CD8-positive, alpha-beta memory T cell (primary cell): ENCODE measurements around the gene RASSF3. TPM values are rescaled to one million over a fixed set of nuclear protein-coding genes. Genes with fewer than 3 reads are reported as not detected.

ENCODE experiments used
- CTCF ChIA-PET: fragments of 350-600 bp; sonication (Branson Sonifier 250); formaldehyde crosslinking; loops from one replicate; lab custom pipeline; 2021; ENCODE audit warnings: antibody characterized with exemption; lab: Charles Lee
- POLR2A ChIA-PET: fragments of 350-600 bp; sonication (Branson Sonifier 250); formaldehyde crosslinking; loops from one replicate; lab custom pipeline; 2021; ENCODE audit warnings: antibody characterized with exemption; lab: Charles Lee
- DNase-seq, 5 donors: peaks; one replicate each; pipeline versions ENCODE4 v3.0.0 to v3.0.0-alpha.2; 2020 to 2022; ENCODE audit warnings: mixed read lengths in 1 of 5
- H3K27ac ChIP-seq: one replicate; pipeline ENCODE4 v1.7.0; 2013; ENCODE audit warnings: low read depth, mild to moderate bottlenecking, low read length, moderate library complexity
- H3K27me3 ChIP-seq: 2 replicates; pipeline ENCODE4 v1.7.0; 2013; ENCODE audit warnings: low read length, mild to moderate bottlenecking; ENCODE audit not compliant: insufficient read depth, poor library complexity, severe bottlenecking
- H3K36me3 ChIP-seq: 2 replicates; pipeline ENCODE4 v1.7.0; 2013; ENCODE audit warnings: mild to moderate bottlenecking, low read length, moderate library complexity; ENCODE audit not compliant: insufficient read depth
- H3K4me1 ChIP-seq: 2 replicates; pipeline ENCODE4 v1.7.0; 2013; ENCODE audit warnings: mild to moderate bottlenecking, low read length, moderate library complexity; ENCODE audit not compliant: insufficient read depth
- H3K4me3 ChIP-seq: 2 replicates; pipeline ENCODE4 v1.7.0; 2013; ENCODE audit warnings: mild to moderate bottlenecking, low read length
- H3K9me3 ChIP-seq: 2 replicates; pipeline ENCODE4 v1.7.0; 2013; ENCODE audit warnings: mild to moderate bottlenecking, low read length
- H3K27ac Mint-ChIP-seq, 8 donors: one replicate each; pipeline ENCODE4 v1.8.0; 2020 to 2021; ENCODE audit warnings: mixed read lengths in 8 of 8, mild to moderate bottlenecking in 6 of 8, inconsistent platforms in 3 of 8, moderate library complexity in 3 of 8
- H3K27me3 Mint-ChIP-seq, 2 donors: one replicate each; pipeline ENCODE4 v1.8.0; 2020 to 2021; ENCODE audit warnings: mixed read lengths in 2 of 2, mild to moderate bottlenecking in 1 of 2, moderate library complexity in 1 of 2
- H3K36me3 Mint-ChIP-seq, 3 donors: one replicate each; pipeline ENCODE4 v1.8.0; 2020 to 2021; ENCODE audit warnings: mixed read lengths in 3 of 3, inconsistent platforms in 1 of 3, mild to moderate bottlenecking in 1 of 3
- H3K4me1 Mint-ChIP-seq, 3 donors: one replicate each; pipeline ENCODE4 v1.8.0; 2020 to 2021; ENCODE audit warnings: mixed read lengths in 3 of 3, inconsistent platforms in 1 of 3, mild to moderate bottlenecking in 1 of 3
- H3K4me3 Mint-ChIP-seq, 7 donors: one replicate each; pipeline ENCODE4 v1.8.0; 2020 to 2021; ENCODE audit warnings: mixed read lengths in 7 of 7, mild to moderate bottlenecking in 6 of 7, moderate library complexity in 4 of 7, inconsistent platforms in 2 of 7
- H3K9me3 Mint-ChIP-seq, 5 donors: one replicate each; pipeline ENCODE4 v1.8.0; 2020 to 2022; ENCODE audit warnings: mixed read lengths in 5 of 5, mild to moderate bottlenecking in 3 of 5, moderate library complexity in 2 of 5, inconsistent platforms in 1 of 5
- polyA plus RNA-seq: library from polyadenylated mRNA; unstranded; fragments of 300-500 nt; fragmentation: Illumina TruSeq; gene quantifications from one replicate; pipeline ENCODE4 v1.2.3, GENCODE V29; 2021
- total RNA-seq, 2 experiments: library from RNA; stranded (reverse); gene quantifications; one replicate each; pipeline ENCODE4 v1.2.3, GENCODE V29; 2021

RASSF3 gene
- total and polyA plus RNA-seq, 3 experiments from 2014 or later: 4.0 to 59.2 (median 58.2) TPM

GRCh38 chr12:64600164-64600561 is 10.1 kb upstream of the RASSF3 start:
- DNase-seq: no peak
- Histone ChIP-seq H3K4me3 (no peak overlapping the region), H3K27me3 (no peaks in the 10 kb centered on the region), H3K36me3 (no peaks in the 10 kb centered on the region), H3K27ac (no peak overlapping the region), H3K4me1 (peaks cover 40% of the 10 kb centered on the region), H3K9me3 (no peaks in the 10 kb centered on the region)
- peaks cover 22 to 34% (median 34%) of the 10 kb centered on the region in 3 donors for H3K4me1 Mint-ChIP-seq
- CTCF ChIA-PET: interaction anchor here (1.3 to 3.6 kb wide), 4 partner anchors 10 to 98 kb away, joined by 4 to 16 read pairs (median 7); partner anchors contain the start of gene RASSF3
- H3K9me3 Mint-ChIP-seq: no peaks in the 10 kb centered on the region
- POLR2A ChIA-PET: interaction anchor here (0.8 kb wide), 1 partner anchor 11 kb away, joined by 3 read pairs; no protein-coding TSS in a partner anchor
- H3K4me3 Mint-ChIP-seq: peak overlapping the region in 1 of 7 donors; percentile 33
- H3K27me3 Mint-ChIP-seq: peaks cover 0 to 6% of the 10 kb centered on the region in 2 donors
- no peak overlapping the region for H3K27ac Mint-ChIP-seq
- no peaks in the 10 kb centered on the region for H3K36me3 Mint-ChIP-seq

GRCh38 chr12:64603183-64603841 is 7.0 kb upstream of the RASSF3 start:
- Histone ChIP-seq H3K4me1 (peaks cover 28% of the 10 kb centered on the region), H3K27ac (no peak overlapping the region), H3K9me3 (no peaks in the 10 kb centered on the region), H3K36me3 (no peaks in the 10 kb centered on the region), H3K4me3 (no peak overlapping the region), H3K27me3 (no peaks in the 10 kb centered on the region)
- peaks cover 16 to 31% (median 24%) of the 10 kb centered on the region in 3 donors for H3K4me1 Mint-ChIP-seq
- H3K27me3 Mint-ChIP-seq: peaks cover 0 to 3% of the 10 kb centered on the region in 2 donors
- peak overlapping the region in 1 of 7 donors; percentile 48 for H3K4me3 Mint-ChIP-seq
- ChIA-PET POLR2A (no interaction called here), CTCF (interaction anchor here (1.0 to 1.7 kb wide), 3 partner anchors 9 to 67 kb away, joined by 3 read pairs; no protein-coding TSS in a partner anchor)
- no peaks in the 10 kb centered on the region for H3K9me3 Mint-ChIP-seq
- no peak for DNase-seq
- no peaks in the 10 kb centered on the region for H3K36me3 Mint-ChIP-seq
- no peak overlapping the region for H3K27ac Mint-ChIP-seq

DNA sequence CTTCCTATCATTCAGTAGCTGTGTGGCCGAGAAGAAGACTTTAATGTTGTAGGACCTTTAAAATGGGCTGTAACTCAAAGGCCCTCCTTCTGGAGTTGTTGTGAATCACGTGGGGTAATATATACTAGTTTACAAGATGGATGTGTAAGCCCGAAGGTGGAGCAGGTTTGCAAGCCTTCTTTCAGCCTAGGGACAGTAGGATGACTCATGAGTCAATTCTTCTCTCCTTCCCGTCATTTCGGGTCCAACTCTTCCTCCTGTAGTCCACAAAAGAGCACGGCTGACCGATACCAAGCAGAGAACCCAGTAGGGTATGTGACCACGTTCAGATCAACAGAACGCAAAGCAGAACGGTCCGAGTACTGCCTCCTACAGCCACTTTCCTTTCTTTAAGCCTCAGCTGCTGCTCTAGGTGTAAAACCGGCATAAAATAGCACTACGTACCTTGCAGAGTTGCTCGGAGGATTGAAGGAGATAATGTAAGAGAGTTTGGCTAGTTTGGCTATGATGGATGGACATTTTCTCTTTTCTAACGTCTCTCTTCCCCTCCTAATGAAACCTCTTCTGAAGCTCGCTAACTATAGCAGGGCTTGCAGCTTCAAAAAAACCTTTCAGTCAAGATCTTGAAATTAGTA is 1.3 kb upstream of the RASSF3 start:
- CTCF ChIA-PET: interaction anchor here (0.7 to 3.5 kb wide), 16 partner anchors 8 to 90 kb away, joined by 3 to 25 read pairs (median 4); no protein-coding TSS in a partner anchor
- no peaks in the 10 kb centered on the region for H3K36me3 ChIP-seq
- peak overlapping the region; percentile 88 to 96 (median 90) for H3K4me3 Mint-ChIP-seq
- POLR2A ChIA-PET: interaction anchor here (0.6 to 4.4 kb wide), 8 partner anchors 59 to 89 kb away, joined by 3 to 25 read pairs (median 6); no protein-coding TSS in a partner anchor
- H3K36me3 Mint-ChIP-seq: peaks cover 0 to 33% (median 4%) of the 10 kb centered on the region in 3 donors
- no peaks in the 10 kb centered on the region for H3K27me3 ChIP-seq
- no peaks in the 10 kb centered on the region for H3K27me3 Mint-ChIP-seq
- peak overlapping the region; percentile 52 for H3K27ac ChIP-seq
- H3K9me3 Mint-ChIP-seq: no peaks in the 10 kb centered on the region
- peaks cover 22 to 42% (median 31%) of the 10 kb centered on the region in 3 donors for H3K4me1 Mint-ChIP-seq
- H3K4me3 ChIP-seq: peak overlapping the region; percentile 76
- peak; percentile 19 to 56 (median 38) for DNase-seq
- peaks cover 28% of the 10 kb centered on the region for H3K4me1 ChIP-seq
- H3K9me3 ChIP-seq: no peaks in the 10 kb centered on the region
- H3K27ac Mint-ChIP-seq: peak overlapping the region; percentile 85 to 98 (median 94)

DNA sequence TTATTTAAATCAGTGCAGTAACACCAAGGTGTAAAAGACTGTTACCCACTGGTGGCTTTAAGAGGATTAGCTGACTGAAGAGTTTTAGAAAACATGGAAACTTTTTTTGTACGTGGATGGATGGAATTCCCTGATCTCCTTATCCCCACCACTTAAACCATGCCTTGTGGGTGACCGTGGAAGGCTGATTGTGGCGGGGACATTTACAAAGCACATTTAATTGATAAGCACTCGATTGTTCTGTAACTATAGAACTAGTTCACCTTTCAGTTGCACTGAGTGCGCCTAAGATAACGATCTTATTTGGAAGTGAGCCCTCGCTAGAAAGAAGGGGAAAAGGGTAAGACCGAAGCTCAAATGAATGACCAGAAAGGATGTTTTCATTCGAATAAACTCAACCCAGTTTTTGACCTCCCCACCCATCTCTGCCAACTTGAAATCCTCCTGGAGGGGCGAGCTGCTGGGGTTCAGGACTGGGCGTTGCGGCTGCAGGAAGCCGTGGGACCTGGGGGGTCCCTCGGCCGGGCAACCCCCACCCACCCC is 688 bp upstream of the RASSF3 start:
- Mint-ChIP-seq H3K27me3 (no peaks in the 10 kb centered on the region), H3K4me3 (peak overlapping the region; percentile 88 to 96 (median 90)), H3K27ac (peak overlapping the region; percentile 85 to 98 (median 94)), H3K4me1 (peaks cover 24 to 47% (median 36%) of the 10 kb centered on the region in 3 donors), H3K9me3 (no peaks in the 10 kb centered on the region), H3K36me3 (peaks cover 0 to 38% (median 6%) of the 10 kb centered on the region in 3 donors)
- DNase-seq: peak in 2 of 5 donors; percentile 20 to 49
- Histone ChIP-seq H3K27ac (peak overlapping the region; percentile 52), H3K4me1 (peaks cover 33% of the 10 kb centered on the region), H3K4me3 (peak overlapping the region; percentile 76), H3K36me3 (no peaks in the 10 kb centered on the region), H3K27me3 (no peaks in the 10 kb centered on the region), H3K9me3 (no peaks in the 10 kb centered on the region)
- CTCF ChIA-PET: interaction anchor here (0.7 to 3.5 kb wide), 15 partner anchors 9 to 88 kb away, joined by 3 to 25 read pairs (median 4); no protein-coding TSS in a partner anchor
- POLR2A ChIA-PET: interaction anchor here (0.6 to 4.4 kb wide), 7 partner anchors 59 to 88 kb away, joined by 3 to 25 read pairs (median 7); no protein-coding TSS in a partner anchor

DNA sequence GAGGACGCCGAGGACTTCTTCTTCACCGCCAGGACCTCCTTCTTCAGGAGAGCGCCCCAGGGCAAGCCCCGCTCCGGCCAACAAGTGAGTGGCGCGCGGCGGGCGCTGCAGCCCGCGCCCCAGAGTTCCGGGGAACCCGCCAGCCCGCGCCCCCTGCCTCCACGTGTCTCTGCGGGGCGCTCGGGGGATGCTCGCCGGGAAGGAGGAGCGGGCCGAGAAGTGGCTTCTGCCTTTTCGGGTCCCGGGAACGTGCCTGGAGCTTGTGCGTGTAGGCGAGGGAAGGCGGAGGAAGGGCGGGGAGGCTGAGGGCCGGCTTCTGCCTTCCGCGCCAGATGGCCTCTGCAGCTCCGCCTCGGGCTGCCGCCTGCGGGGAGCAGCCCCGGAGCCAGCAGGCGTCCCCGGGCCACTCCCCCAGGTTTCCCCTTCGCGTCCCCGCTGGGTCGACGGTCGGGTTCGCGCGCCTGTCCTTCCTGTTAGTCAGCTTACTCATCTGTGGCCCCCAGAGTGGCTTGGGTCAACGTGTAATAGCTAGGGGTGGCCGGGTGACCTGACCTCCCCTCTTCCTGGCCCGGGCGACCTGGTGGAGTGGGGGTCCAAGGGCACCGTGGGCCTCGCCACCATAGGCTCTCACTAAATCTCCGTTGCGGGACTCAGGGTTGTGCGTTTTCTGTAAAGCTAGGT is 505 bp downstream of the RASSF3 start:
- Histone ChIP-seq H3K9me3 (no peaks in the 10 kb centered on the region), H3K36me3 (no peaks in the 10 kb centered on the region), H3K27ac (peak overlapping the region; percentile 82), H3K4me1 (peaks cover 45% of the 10 kb centered on the region), H3K4me3 (peak overlapping the region; percentile 90), H3K27me3 (no peaks in the 10 kb centered on the region)
- peak; percentile 62 to 77 (median 67) for DNase-seq
- CTCF ChIA-PET: interaction anchor here (0.9 to 3.5 kb wide), 19 partner anchors 10 to 154 kb away, joined by 3 to 25 read pairs (median 5); no protein-coding TSS in a partner anchor
- peaks cover 0 to 47% (median 9%) of the 10 kb centered on the region in 3 donors for H3K36me3 Mint-ChIP-seq
- POLR2A ChIA-PET: interaction anchor here (0.5 to 4.4 kb wide), 12 partner anchors 10 to 78 kb away, joined by 3 to 25 read pairs (median 4); no protein-coding TSS in a partner anchor
- H3K4me1 Mint-ChIP-seq: peaks cover 32 to 59% (median 47%) of the 10 kb centered on the region in 3 donors
- H3K4me3 Mint-ChIP-seq: peak overlapping the region; percentile 88 to 99 (median 98)
- no peaks in the 10 kb centered on the region for H3K9me3 Mint-ChIP-seq
- H3K27me3 Mint-ChIP-seq: no peaks in the 10 kb centered on the region
- H3K27ac Mint-ChIP-seq: peak overlapping the region; percentile 63 to 99 (median 94)

GRCh38 chr12:64611341-64612284 is 1.3 kb downstream of the RASSF3 start:
- H3K27me3 Mint-ChIP-seq: no peaks in the 10 kb centered on the region
- Histone ChIP-seq H3K27ac (peak overlapping the region; percentile 82), H3K4me3 (peak overlapping the region; percentile 90), H3K9me3 (no peaks in the 10 kb centered on the region), H3K27me3 (no peaks in the 10 kb centered on the region), H3K4me1 (peaks cover 54% of the 10 kb centered on the region), H3K36me3 (no peaks in the 10 kb centered on the region)
- H3K4me3 Mint-ChIP-seq: peak overlapping the region; percentile 88 to 99 (median 98)
- no peaks in the 10 kb centered on the region for H3K9me3 Mint-ChIP-seq
- ChIA-PET CTCF (interaction anchor here (0.9 to 3.5 kb wide), 19 partner anchors 11 to 155 kb away, joined by 3 to 25 read pairs (median 5); no protein-coding TSS in a partner anchor), POLR2A (interaction anchor here (0.5 to 4.4 kb wide), 12 partner anchors 11 to 80 kb away, joined by 3 to 25 read pairs (median 4); no protein-coding TSS in a partner anchor)
- H3K27ac Mint-ChIP-seq: peak overlapping the region; percentile 63 to 99 (median 94)
- peaks cover 0 to 55% (median 13%) of the 10 kb centered on the region in 3 donors for H3K36me3 Mint-ChIP-seq
- DNase-seq: peak in 2 of 5 donors; percentile 24 to 53
- H3K4me1 Mint-ChIP-seq: peaks cover 40 to 62% (median 55%) of the 10 kb centered on the region in 3 donors
